Psoas muscle (tissue), 8 donors: ENCODE measurements around the gene ERICH2. TPM values are rescaled to one million over a fixed set of nuclear protein-coding genes. Genes with fewer than 3 reads are reported as not detected.

Experiments used
- ATAC-seq, 4 donors: fragments of 200-7000 bp; cut with Tn5 transposase; one replicate each; pipeline ENCODE4 v1.9.1; 2020; ENCODE audit warnings: moderate library complexity in 3 of 4, mild to moderate bottlenecking in 2 of 4
- DNase-seq, 2 donors: peaks; one replicate each; pipeline ENCODE4 v3.0.0-alpha.2; 2020
- H3K27ac ChIP-seq: fragments of 200-600 bp; one replicate; pipeline ENCODE4 v1.8.0; 2022
- H3K27me3 ChIP-seq, 3 donors: fragments of 200-600 bp in 1 of 3; one replicate each; pipeline versions ENCODE4 v1.6.1 to v1.8.0; 2013 to 2022; ENCODE audit warnings: low read length in 2 of 3, mild to moderate bottlenecking in 2 of 3, moderate library complexity in 1 of 3; ENCODE audit not compliant: insufficient read depth in 3 of 3
- H3K36me3 ChIP-seq, 2 donors: fragments of 200-600 bp in 1 of 2; one replicate each; pipeline versions ENCODE4 v1.6.1 to v1.8.0; 2013 to 2022; ENCODE audit warnings: low read depth in 1 of 2, mild to moderate bottlenecking in 1 of 2, moderate library complexity in 1 of 2; ENCODE audit not compliant: insufficient read depth in 1 of 2
- H3K4me1 ChIP-seq: fragments of 200-600 bp; one replicate; pipeline ENCODE4 v1.8.0; 2022
- H3K4me3 ChIP-seq: fragments of 200-600 bp; one replicate; pipeline ENCODE4 v1.8.0; 2022; ENCODE audit warnings: mild to moderate bottlenecking
- H3K9me3 ChIP-seq: fragments of 200-600 bp; one replicate; pipeline ENCODE4 v1.8.0; 2022
- WGBS, 3 donors: extraction: QIAGEN DNeasy Blood & Tissue Kit; methylation state at CpG; one replicate each; pipeline versions ENCODE4 v1.1.6 to v1.1.7; 2013; 5-methylcytosine and 5-hydroxymethylcytosine counted together
- intact Hi-C, 2 donors: fragments of 100-400 bp; cut with DNase I; formaldehyde crosslinking; loops; one replicate each; pipeline versions ENCODE4 v1.11.0 to v1.14.2; 2022
- polyA plus RNA-seq, 3 donors: library from polyadenylated mRNA; stranded (reverse); fragments of 200-250 nt; gene quantifications; one replicate each; pipeline ENCODE4 v1.2.3, GENCODE V29; 2013
- total RNA-seq, 4 donors: library from RNA; stranded (reverse); fragmentation: NEBNext Ultra II Directional in 2 of 4; extraction: Animal tissue kit (Norgen Biotek cat#: 25700) in 2 of 4; gene quantifications; one replicate each; pipeline versions ENCODE4 v1.2.1 to v1.2.4, GENCODE V29; 2021 to 2023
- TF ChIP-seq, protein P1 (sequence below): fragments of 200-600 bp; IDR thresholded peaks from one replicate; pipeline ENCODE4 v1.8.0; 2022; ENCODE audit warnings: antibody characterized with exemption
- donor health status: healthy with polysubstance abuse.
- donor health status: DM: no; HTN: no; CAD: no; lungs with moderate emphysema.
- donor health status: Bipolar disorder and iron deficiency.
- donor health status: healthy.
- donor health status: DM: yes; HTN: yes; CAD: no.
- donor health status: DM: no; HTN: no; CAD: no.
- donor health status: DM: no; HTN: no; CAD: no.
- donor health status: DM: yes; HTN: yes; CAD: no.

Gene ERICH2
- total and polyA plus RNA-seq, 7 donors: 0.17 to 0.64 (median 0.40) TPM; not detected in 2

DNA sequence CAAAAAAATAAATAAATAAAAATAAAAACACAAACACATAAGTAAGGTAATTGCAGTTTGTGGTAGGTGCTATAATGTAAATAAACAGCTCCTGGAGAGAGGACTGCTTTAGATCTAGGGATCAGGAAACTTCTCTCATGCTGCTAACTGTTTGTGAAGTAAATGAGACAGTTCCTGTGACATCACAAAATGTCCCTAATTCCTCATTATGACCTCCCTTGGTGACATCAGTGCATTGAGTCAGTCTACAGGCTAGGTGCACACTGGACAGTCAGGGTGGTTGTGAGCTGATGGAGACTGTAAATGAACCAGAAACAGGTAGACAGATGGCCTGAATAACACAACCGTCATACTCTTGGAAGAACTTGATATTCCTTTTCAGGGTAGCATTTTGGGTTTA lies 13.4 kb downstream of the ERICH2 start:
- TF ChIP-seq, protein P1, sequence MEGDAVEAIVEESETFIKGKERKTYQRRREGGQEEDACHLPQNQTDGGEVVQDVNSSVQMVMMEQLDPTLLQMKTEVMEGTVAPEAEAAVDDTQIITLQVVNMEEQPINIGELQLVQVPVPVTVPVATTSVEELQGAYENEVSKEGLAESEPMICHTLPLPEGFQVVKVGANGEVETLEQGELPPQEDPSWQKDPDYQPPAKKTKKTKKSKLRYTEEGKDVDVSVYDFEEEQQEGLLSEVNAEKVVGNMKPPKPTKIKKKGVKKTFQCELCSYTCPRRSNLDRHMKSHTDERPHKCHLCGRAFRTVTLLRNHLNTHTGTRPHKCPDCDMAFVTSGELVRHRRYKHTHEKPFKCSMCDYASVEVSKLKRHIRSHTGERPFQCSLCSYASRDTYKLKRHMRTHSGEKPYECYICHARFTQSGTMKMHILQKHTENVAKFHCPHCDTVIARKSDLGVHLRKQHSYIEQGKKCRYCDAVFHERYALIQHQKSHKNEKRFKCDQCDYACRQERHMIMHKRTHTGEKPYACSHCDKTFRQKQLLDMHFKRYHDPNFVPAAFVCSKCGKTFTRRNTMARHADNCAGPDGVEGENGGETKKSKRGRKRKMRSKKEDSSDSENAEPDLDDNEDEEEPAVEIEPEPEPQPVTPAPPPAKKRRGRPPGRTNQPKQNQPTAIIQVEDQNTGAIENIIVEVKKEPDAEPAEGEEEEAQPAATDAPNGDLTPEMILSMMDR: no peak
- ATAC-seq (no peak), DNase-seq (no peak)
- 71 to 100% (median 89%) methylated on average over 1 of the region's 1 CpG for WGBS, 3 donors
- Histone ChIP-seq H3K36me3 (no peaks in the 10 kb centered on the region), H3K4me3 (no peak overlapping the region), H3K4me1 (no peaks in the 10 kb centered on the region), H3K27me3 (peaks cover 0 to 5% (median 0%) of the 10 kb centered on the region in 3 donors), H3K9me3 (no peaks in the 10 kb centered on the region), H3K27ac (no peak overlapping the region)
- intact Hi-C loops: no loop called here

DNA sequence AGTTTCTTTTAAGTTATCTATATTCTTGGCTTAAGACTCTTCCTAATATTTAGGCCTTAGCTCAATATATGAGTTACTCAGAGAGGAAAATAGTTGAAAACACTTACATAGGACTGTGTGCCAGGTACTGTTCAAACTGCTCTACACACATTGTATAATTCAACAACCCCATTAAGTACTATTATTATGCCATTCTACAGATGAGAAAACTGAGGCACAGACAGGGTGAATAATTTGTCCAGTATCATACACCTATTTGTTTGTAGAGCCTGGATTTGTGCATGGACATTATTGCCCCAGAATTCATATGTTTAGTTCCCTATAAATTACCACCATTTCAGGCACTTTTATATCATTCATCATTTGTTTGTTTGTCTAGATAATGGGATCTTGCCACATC lies 28.8 kb downstream of the ERICH2 start:
- ATAC-seq (no peak), DNase-seq (no peak)
- H3K4me1 ChIP-seq: no peaks in the 10 kb centered on the region
- H3K27ac ChIP-seq: no peak overlapping the region
- no peak overlapping the region for H3K4me3 ChIP-seq
- intact Hi-C loops: no loop called here
- peaks cover 0 to 5% (median 0%) of the 10 kb centered on the region in 3 donors for H3K27me3 ChIP-seq
- TF ChIP-seq, protein P1: no peak
- no peaks in the 10 kb centered on the region for H3K9me3 ChIP-seq
- no peaks in the 10 kb centered on the region for H3K36me3 ChIP-seq

DNA sequence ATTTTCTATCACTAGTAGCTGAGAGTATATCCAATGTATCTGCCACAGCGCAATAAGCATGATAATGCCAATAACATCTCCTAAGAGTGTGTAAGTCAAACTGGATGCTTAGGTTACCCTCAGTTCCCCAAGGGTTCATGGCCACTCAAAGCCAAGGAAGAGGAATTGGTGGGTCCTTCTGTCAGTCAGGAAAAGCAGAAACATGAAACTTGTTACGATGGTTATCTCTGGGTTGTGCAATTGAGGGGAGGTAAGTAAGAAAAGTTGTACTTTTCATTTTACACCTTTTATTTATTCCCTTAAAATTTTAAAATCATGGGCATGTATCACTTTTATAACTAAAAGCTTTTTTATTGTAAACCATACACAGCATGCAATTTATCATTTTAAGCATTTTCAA lies 36.4 kb downstream of the ERICH2 start:
- peaks cover 0 to 5% (median 0%) of the 10 kb centered on the region in 3 donors for H3K27me3 ChIP-seq
- DNase-seq (no peak), ATAC-seq (no peak)
- TF ChIP-seq, protein P1: no peak
- H3K4me3 ChIP-seq: no peak overlapping the region
- no peaks in the 10 kb centered on the region for H3K36me3 ChIP-seq
- WGBS, 3 donors: 93 to 94% (median 94%) methylated on average over 2 of the region's 2 CpGs
- H3K4me1 ChIP-seq: no peaks in the 10 kb centered on the region
- H3K27ac ChIP-seq: no peak overlapping the region
- intact Hi-C loops: no loop called here
- no peaks in the 10 kb centered on the region for H3K9me3 ChIP-seq

DNA sequence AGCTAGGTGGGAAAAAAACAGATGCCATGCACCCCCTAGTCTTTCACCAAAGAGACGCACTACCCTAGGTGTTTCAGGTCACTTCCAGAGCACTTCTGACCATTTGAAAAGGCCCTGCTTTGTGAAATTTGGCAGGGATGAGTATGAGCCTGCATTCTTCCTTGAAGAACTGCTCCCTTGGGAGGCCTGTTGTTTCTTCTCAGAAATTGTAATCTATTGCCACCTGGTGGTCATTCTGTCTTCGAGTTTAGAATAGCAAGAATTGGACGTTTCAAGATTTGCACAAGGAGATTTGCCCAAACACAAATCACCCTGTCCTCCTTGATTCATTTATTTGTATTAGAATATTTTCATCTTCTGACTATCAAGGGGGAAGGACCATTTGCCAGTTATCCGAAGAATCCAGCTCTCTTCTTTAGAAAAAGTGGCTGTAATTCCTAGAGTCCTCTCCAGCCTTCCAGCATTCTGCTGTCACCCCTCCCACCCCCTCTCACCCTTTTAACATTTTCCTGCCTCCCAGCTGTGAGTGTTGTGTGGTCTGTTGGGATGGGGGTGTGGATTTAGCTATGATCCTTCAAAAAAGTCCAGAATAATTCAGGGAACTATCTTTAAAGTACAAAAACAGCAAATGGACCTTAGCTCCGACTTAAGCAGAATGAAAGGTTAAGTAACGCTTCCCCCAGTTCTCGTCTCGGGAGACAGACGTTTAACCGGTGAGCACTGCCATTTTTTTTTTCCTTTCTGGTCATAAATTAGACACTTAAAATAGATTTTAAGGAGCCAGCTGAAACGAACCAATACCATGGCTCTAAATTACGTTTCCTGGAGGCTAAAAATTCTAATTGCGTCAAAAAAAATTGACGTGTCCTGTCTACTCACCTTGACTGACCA lies 42.8 kb downstream of the ERICH2 start:
- no peaks in the 10 kb centered on the region for H3K9me3 ChIP-seq
- no peak overlapping the region for H3K4me3 ChIP-seq
- TF ChIP-seq, protein P1: peak; percentile 77
- intact Hi-C loops: loop anchor here (1.0 to 10.0 kb wide), 8 partner anchors 108 to 576 kb away; no protein-coding TSS in a partner anchor
- ATAC-seq (peak; percentile 42 to 70 (median 58)), DNase-seq (no peak)
- no peak overlapping the region for H3K27ac ChIP-seq
- peaks cover 30% of the 10 kb centered on the region for H3K4me1 ChIP-seq
- H3K36me3 ChIP-seq: no peaks in the 10 kb centered on the region
- H3K27me3 ChIP-seq: peaks cover 3 to 55% (median 31%) of the 10 kb centered on the region in 3 donors
- WGBS, 3 donors: 4 to 5% (median 4%) methylated on average over 14 of the region's 14 CpGs
